GM12872 (cell line): ENCODE results near the gene SSC5D.
A peak's percentile ranks its signal among the peaks of the same experiment; 100 is the strongest.

Source experiments
- TF ChIP-seq, protein P1 (sequence below): IDR thresholded peaks from 3 replicates; pipeline ENCODE4 v1.5.1; 2011; ENCODE audit warnings: low read depth, mild to moderate bottlenecking, low read length, moderate library complexity; ENCODE audit not compliant: insufficient read depth

SSC5D gene

DNA sequence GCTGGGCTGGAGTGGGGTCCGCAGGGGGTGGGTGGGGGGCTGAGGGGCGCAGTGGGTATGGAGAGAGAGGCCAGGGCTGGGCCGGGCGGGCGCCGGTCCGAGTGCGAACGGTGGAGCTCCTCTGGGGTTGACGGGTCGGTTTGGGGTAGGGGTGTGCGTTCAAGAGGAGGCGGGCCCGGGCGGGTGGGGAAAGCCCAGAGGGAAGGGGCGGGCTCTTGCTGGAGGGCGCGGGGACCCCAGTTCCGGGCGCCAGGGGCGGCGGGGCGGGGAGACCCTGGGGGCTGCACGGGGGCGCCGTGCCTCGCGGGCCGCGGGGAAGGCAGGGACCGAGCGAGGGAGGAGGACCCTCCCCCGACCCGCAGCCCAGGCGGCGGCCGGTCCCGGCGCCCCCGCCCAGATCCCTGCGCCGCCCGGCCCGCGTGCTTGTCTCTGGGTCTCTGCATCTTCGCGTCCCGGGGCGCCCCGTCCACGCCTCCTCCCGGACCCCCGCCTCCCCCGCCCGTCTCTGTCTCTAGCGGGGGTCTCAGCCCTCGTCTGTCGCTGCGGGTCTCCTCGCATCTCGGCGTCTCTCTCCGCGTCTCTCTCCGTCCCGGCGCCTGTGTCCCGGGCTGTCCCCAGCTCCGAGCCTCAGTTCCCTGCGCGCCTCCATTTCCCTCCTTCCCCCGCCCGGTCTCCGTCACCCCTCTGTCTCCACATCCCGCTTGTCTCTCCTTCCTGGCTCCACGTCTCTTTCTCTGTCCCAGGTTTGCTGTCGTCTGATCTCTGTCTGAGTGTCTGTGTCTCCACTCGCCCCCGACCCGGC lies 36.9 kb upstream of the SSC5D start:
- TF ChIP-seq, protein P1, sequence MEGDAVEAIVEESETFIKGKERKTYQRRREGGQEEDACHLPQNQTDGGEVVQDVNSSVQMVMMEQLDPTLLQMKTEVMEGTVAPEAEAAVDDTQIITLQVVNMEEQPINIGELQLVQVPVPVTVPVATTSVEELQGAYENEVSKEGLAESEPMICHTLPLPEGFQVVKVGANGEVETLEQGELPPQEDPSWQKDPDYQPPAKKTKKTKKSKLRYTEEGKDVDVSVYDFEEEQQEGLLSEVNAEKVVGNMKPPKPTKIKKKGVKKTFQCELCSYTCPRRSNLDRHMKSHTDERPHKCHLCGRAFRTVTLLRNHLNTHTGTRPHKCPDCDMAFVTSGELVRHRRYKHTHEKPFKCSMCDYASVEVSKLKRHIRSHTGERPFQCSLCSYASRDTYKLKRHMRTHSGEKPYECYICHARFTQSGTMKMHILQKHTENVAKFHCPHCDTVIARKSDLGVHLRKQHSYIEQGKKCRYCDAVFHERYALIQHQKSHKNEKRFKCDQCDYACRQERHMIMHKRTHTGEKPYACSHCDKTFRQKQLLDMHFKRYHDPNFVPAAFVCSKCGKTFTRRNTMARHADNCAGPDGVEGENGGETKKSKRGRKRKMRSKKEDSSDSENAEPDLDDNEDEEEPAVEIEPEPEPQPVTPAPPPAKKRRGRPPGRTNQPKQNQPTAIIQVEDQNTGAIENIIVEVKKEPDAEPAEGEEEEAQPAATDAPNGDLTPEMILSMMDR: no peak

DNA sequence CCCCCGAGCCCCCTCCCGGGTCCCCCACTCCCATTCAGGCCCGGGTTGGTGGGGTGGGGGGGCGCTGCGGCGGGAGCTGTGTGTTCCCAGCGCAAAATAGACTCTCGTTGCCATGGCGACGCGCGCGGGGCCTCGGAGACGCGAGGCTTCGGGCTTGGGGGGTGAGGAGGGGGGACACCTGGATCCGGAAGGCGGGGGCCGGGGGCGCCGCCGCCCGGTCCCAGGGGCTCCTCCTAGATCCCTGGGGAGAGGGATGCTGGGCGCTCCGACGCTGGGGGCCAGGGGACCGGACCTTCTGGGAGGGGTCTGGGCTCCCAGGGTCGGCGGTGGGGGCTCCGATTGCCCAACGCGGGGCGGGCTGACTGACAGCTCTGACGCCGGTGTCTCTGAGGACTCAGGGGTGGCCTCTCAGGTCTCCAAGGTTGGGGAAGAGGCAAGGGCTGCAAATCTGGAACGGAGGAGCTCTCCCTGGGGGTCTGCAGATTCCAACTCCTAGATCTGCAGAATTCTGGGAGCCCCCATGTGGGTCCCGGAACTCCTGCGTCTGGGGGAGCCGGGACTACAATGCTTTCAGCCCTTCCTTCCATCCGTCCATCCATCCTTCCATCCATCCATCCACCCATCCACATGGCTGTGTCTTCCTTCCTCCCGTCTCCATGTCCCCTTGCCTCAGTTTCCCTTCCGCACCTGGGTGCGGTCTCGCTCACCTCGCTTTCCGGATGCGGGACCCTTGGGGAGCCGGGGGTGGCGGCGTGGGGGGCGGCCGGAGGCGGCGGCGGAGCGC lies 36.1 kb upstream of the SSC5D start:
- TF ChIP-seq, protein P1: no peak

DNA sequence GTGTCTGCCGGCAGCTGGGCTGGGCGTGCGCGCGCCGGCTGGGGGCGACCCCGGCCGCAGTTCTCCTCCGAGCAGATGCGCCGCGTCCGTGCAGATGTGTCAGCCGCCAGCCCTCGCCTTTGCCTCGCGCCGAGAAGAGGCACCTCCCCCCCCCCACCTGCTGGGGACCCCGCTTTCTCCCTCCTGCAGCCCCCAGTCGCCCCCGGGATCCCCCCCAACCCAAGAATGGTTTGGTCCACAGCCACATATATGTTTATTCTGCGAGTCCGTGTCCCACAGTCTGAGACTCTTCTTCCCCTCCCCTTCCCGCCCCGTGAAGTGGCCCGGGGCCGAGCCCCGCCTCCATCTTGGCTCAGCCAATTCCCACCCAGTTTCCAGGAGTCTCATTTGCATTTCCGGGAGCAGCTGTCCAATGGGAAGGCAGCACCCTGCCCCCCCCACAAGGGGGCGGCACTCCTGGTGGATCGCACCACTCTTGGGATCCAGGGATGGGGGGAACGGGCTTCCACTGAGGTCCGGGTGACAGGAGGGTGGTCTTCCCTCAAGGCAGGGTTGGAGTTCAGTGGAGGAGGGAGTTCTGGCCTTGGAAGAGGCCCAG lies 35.4 kb upstream of the SSC5D start:
- TF ChIP-seq, protein P1: no peak

DNA sequence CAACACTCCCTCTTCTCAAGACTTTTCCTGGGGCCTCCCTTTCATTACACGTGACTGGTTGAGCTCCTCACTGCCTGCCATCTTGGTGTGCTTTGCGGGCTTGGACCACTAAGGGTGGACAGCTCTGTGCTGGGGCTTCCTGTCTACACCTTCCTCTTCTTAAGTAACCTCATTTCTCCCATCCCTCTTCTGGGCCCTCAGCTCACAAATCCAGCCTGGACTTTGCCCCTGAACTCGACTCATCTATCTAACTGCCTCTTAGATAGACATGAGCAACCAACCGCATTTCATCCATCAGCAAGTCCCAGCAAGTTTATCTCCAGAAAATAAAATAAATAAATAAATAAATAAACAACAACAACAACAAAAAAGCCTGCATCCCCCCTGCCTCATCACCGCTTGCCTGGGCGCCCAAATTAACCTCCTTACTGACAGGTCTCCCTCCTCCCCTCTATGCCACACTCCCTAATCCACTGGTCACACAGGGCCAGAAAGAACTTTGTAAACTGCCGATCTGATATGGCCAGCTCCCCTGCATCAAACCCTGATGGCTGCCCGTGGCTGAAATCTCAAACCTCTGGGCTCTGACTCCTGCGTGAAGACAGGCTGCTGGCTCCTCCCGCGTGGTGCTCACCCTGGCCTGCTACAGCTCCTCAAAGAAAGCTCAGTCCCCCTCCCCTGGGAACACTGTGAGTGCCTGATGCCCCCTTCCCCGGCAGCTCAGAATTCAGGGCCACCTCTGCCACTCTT lies 34.5 kb upstream of the SSC5D start:
- TF ChIP-seq, protein P1: no peak

DNA sequence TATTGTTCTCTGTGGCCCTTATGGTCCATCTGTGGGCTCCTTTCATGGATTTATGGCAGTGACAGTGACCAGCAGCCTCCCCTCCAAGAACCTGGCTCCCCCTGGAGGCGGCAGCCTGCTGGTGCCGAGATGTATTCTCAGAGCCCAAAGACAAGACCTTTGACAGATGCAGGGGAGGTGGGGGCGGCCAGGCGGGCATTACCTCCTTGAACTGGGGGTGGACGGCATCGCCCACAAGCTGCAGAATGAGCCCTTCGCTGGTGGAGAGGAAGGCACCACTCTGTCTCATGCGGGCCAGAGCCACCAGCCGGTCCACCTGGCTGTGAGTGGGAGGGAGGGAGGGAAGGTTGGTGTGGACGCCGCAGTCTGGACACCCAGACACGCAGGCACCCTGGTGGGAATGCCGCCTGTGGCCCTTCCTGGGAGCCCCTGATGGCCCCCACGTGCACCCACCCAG lies 33.4 kb upstream of the SSC5D start:
- TF ChIP-seq, protein P1: peak; percentile 73

DNA sequence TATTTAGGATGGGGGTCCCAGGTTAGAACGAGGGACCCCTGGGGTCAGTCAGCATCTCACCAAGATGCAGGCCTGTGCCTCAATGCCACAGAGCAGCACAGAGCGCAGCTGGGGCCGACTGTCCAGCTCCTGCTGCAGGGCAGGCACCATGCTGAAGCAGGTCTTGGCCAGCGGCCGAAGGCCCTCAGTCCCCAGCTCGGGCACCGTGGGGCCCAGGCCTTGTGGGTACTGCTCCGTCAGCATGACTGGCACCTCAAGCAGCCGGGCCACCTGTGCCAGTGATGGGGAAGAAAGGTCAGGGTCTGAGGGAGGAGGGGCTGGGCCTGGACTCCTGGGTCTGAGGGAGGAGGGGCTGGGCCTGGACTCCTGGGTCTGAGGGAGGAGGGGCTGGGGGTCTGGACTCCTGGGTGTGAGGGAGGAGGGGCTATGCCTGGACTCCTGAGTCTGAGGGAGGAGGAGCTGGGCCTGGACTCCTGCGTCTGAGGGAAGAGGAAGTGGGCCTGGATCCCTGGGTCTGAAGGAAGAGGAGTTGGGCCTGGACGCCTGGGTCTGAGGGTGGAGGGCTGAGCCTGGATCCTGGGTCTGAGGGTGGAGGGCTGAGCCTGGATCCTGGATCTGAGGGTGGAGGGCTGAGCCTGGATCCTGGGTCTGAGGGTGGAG lies 32.5 kb upstream of the SSC5D start:
- TF ChIP-seq, protein P1: no peak
